ENCODE results near the gene CPXM2. TPM values are rescaled to one million over a fixed set of nuclear protein-coding genes. Genes with fewer than 3 reads are reported as not detected.

CPXM2 gene
- total RNA-seq, 1 experiment from 2014 or later: 0.12 TPM

DNA sequence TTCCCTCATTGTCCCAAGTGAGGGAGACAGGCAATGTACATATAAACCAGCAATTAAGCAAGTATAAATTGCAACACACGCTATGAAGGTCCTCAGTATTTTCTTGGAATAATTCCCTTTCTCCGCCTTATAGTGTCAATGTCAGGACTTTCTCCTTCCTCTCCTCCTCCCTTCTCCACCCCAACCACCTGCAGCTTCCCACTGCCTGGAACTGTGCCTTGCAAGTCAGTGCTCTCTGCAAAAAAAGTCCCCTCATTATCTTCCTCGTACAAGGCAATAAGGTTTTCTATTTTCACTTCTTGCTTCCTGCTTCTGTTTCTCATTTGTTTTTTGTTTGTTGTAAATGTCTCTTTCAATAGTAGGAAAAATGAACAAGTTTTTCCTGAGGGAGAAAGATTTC is 113.7 kb downstream of the CPXM2 start:
- Histone ChIP-seq H3K27ac (ENCODE audit: low read depth, low read length) (no peak overlapping the region), H3K9me3 (ENCODE audit: control insufficient read depth in 1 of 2, insufficient read depth in 1 of 2, low read depth in 1 of 2, low read length in 2 of 2) (no peaks in the 10 kb centered on the region), H4K20me1 (ENCODE audit: insufficient read depth) (no peaks in the 10 kb centered on the region), H3K4me2 (ENCODE audit: low read length) (no peak overlapping the region), H3K79me2 (ENCODE audit: insufficient read depth, low read length) (no peaks in the 10 kb centered on the region), H3K9me2 (ENCODE audit: insufficient read depth) (no peaks in the 10 kb centered on the region), H3K4me1 (ENCODE audit: control insufficient read depth in 1 of 2, insufficient read depth in 2 of 2, low read length in 2 of 2) (no peaks in the 10 kb centered on the region), H3K4me3 (replicated peaks in 1 of 2; ENCODE audit: low read depth in 1 of 2, low read length in 2 of 2) (no peak overlapping the region), H3K27me3 (ENCODE audit: insufficient read depth, low read length) (peaks cover 96% of the 10 kb centered on the region), H2AFZ (ENCODE audit: low read depth, low read length, poor library complexity, severe bottlenecking) (no peak overlapping the region), H3K36me3 (ENCODE audit: control insufficient read depth in 1 of 2, insufficient read depth in 2 of 2, low read length in 2 of 2) (no peaks in the 10 kb centered on the region), H3K9ac (ENCODE audit: low read length) (no peak overlapping the region)
- no peak for DNase-seq (ENCODE audit: low read depth, low spot score)
- BruUV-seq (replicated peaks): no TSS peak
- ATAC-seq: no peak
- intact Hi-C loops (cut with micrococcal nuclease): no loop called here
- CTCF ChIA-PET: no interaction called here
- POLR2A ChIA-PET: no interaction called here
- TF ChIP-seq, protein P1, sequence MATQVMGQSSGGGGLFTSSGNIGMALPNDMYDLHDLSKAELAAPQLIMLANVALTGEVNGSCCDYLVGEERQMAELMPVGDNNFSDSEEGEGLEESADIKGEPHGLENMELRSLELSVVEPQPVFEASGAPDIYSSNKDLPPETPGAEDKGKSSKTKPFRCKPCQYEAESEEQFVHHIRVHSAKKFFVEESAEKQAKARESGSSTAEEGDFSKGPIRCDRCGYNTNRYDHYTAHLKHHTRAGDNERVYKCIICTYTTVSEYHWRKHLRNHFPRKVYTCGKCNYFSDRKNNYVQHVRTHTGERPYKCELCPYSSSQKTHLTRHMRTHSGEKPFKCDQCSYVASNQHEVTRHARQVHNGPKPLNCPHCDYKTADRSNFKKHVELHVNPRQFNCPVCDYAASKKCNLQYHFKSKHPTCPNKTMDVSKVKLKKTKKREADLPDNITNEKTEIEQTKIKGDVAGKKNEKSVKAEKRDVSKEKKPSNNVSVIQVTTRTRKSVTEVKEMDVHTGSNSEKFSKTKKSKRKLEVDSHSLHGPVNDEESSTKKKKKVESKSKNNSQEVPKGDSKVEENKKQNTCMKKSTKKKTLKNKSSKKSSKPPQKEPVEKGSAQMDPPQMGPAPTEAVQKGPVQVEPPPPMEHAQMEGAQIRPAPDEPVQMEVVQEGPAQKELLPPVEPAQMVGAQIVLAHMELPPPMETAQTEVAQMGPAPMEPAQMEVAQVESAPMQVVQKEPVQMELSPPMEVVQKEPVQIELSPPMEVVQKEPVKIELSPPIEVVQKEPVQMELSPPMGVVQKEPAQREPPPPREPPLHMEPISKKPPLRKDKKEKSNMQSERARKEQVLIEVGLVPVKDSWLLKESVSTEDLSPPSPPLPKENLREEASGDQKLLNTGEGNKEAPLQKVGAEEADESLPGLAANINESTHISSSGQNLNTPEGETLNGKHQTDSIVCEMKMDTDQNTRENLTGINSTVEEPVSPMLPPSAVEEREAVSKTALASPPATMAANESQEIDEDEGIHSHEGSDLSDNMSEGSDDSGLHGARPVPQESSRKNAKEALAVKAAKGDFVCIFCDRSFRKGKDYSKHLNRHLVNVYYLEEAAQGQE (IDR thresholded peaks at IDR 0.05; ENCODE audit: low read depth): no peak
- TF ChIP-seq SRF (IDR thresholded peaks at IDR 0.05; ENCODE audit: low read depth) (no peak), ZNF274 (IDR thresholded peaks at IDR 0.05; ENCODE audit: low read depth, low read length) (no peak), POLR2AphosphoS5 (IDR thresholded peaks at IDR 0.05; ENCODE audit: low read depth, low read length) (no peak)
- TF ChIP-seq, protein P2, sequence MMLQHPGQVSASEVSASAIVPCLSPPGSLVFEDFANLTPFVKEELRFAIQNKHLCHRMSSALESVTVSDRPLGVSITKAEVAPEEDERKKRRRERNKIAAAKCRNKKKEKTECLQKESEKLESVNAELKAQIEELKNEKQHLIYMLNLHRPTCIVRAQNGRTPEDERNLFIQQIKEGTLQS (IDR thresholded peaks at IDR 0.05): no peak
- TF ChIP-seq, protein P3, sequence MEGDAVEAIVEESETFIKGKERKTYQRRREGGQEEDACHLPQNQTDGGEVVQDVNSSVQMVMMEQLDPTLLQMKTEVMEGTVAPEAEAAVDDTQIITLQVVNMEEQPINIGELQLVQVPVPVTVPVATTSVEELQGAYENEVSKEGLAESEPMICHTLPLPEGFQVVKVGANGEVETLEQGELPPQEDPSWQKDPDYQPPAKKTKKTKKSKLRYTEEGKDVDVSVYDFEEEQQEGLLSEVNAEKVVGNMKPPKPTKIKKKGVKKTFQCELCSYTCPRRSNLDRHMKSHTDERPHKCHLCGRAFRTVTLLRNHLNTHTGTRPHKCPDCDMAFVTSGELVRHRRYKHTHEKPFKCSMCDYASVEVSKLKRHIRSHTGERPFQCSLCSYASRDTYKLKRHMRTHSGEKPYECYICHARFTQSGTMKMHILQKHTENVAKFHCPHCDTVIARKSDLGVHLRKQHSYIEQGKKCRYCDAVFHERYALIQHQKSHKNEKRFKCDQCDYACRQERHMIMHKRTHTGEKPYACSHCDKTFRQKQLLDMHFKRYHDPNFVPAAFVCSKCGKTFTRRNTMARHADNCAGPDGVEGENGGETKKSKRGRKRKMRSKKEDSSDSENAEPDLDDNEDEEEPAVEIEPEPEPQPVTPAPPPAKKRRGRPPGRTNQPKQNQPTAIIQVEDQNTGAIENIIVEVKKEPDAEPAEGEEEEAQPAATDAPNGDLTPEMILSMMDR (IDR thresholded peaks at IDR 0.05 in 2 of 3, conservative IDR thresholded peaks at IDR 0.05 in 1 of 3; ENCODE audit: borderline replicate concordance in 1 of 3, insufficient read depth in 1 of 3, low read depth in 2 of 3, low read length in 2 of 3): no peak
- TF ChIP-seq, protein P4, sequence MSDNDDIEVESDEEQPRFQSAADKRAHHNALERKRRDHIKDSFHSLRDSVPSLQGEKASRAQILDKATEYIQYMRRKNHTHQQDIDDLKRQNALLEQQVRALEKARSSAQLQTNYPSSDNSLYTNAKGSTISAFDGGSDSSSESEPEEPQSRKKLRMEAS (IDR thresholded peaks at IDR 0.05): no peak
- RAD21 ChIA-PET (ENCODE audit: low non-redundant PET in 1 of 2, low total read pairs in 2 of 2, uncharacterized antibody in 2 of 2, unreplicated experiment in 2 of 2): no interaction called here

All from HCT116 (cell line).